Activated CD8-positive, alpha-beta T cell treated with anti-CD3 and anti-CD28 coated beads, Interleukin-2, amount 10 ng/mL, durations not matched to agents 7 days and 5 days (primary cell): ENCODE measurements around the gene G2E3. TPM values are rescaled to one million over a fixed set of nuclear protein-coding genes. Genes with fewer than 3 reads are reported as not detected.

Source experiments
- ATAC-seq: fragments of 150-1000 bp; cut with Tn5 transposase; one replicate; pipeline ENCODE4 v1.10.0; 2021; ENCODE audit warnings: moderate library complexity
- CTCF ChIA-PET: fragments of 350-600 bp; sonication (Branson Sonifier 250); formaldehyde crosslinking; loops from one replicate; lab custom pipeline; 2021; ENCODE audit warnings: antibody characterized with exemption; lab: Charles Lee
- POLR2A ChIA-PET: fragments of 350-600 bp; sonication (Branson Sonifier 250); formaldehyde crosslinking; loops from one replicate; lab custom pipeline; 2021; ENCODE audit warnings: antibody characterized with exemption; lab: Charles Lee
- DNase-seq: peaks from one replicate; pipeline ENCODE4 v3.0.0-alpha.2; 2020
- H3K27ac Mint-ChIP-seq: one replicate; pipeline ENCODE4 v1.8.0; 2021; ENCODE audit warnings: mild to moderate bottlenecking, mixed read lengths
- H3K27me3 Mint-ChIP-seq: one replicate; pipeline ENCODE4 v1.8.0; 2021; ENCODE audit warnings: low read depth, mixed read lengths
- H3K36me3 Mint-ChIP-seq: one replicate; pipeline ENCODE4 v1.8.0; 2021; ENCODE audit warnings: low read depth, mixed read lengths
- H3K4me1 Mint-ChIP-seq: one replicate; pipeline ENCODE4 v1.8.0; 2021; ENCODE audit warnings: low read depth, mixed read lengths
- H3K4me3 Mint-ChIP-seq: one replicate; pipeline ENCODE4 v1.8.0; 2021; ENCODE audit warnings: mild to moderate bottlenecking, mixed read lengths
- H3K9me3 Mint-ChIP-seq: one replicate; pipeline ENCODE4 v1.8.0; 2022; ENCODE audit warnings: mixed read lengths; ENCODE audit not compliant: insufficient read depth
- total RNA-seq, 2 experiments: library from RNA; stranded (reverse); gene quantifications; one replicate each; pipeline ENCODE4 v1.2.3, GENCODE V29; 2021

Gene G2E3
- 10 to 100 TPM; 38.9 to 46.6 TPM for total RNA-seq

- H3K27ac Mint-ChIP-seq: peak within 1 kb of the TSS; percentile 100
- H3K4me1 Mint-ChIP-seq: peaks cover 26% of the 10 kb centered on the region
- H3K9me3 Mint-ChIP-seq: no peaks in the 10 kb centered on the region
- H3K27me3 Mint-ChIP-seq: peaks cover 4% of the 10 kb centered on the region
- peaks cover 33% of the 10 kb centered on the region for H3K36me3 Mint-ChIP-seq
- peak within 1 kb of the TSS; percentile 100 for H3K4me3 Mint-ChIP-seq
- ChIA-PET POLR2A (interaction anchor here (0.6 to 4.5 kb wide), 7 partner anchors 9 to 1012 kb away, joined by 3 to 23 read pairs (median 3); partner anchors contain the start of genes SCFD1 and STRN3), CTCF (interaction anchor here (0.8 kb wide), 1 partner anchor 64 kb away, joined by 3 read pairs; no protein-coding TSS in a partner anchor)
- peak; percentile 99 for ATAC-seq
- DNase-seq: peak; percentile 92
These were observed at the start of gene G2E3 for GRCh38 chr14:30558675-30559555. Gene G2E3, plus strand, starts transcription at chr14:30559158. Its CDS starts 21,922 bp downstream, at chr14:30581080.

GRCh38 chr14:30517737-30518136 is 41.2 kb upstream of the G2E3 start:
- ChIA-PET POLR2A (no interaction called here), CTCF (no interaction called here)
- peaks cover 19% of the 10 kb centered on the region for H3K27me3 Mint-ChIP-seq
- no peak overlapping the region for H3K4me3 Mint-ChIP-seq
- H3K4me1 Mint-ChIP-seq: peaks cover 6% of the 10 kb centered on the region
- ATAC-seq (no peak), DNase-seq (no peak)
- no peaks in the 10 kb centered on the region for H3K9me3 Mint-ChIP-seq
- H3K27ac Mint-ChIP-seq: no peak overlapping the region
- H3K36me3 Mint-ChIP-seq: no peaks in the 10 kb centered on the region

GRCh38 chr14:30518867-30519560 is 39.9 kb upstream of the G2E3 start:
- no peak for DNase-seq
- no peaks in the 10 kb centered on the region for H3K9me3 Mint-ChIP-seq
- peaks cover 6% of the 10 kb centered on the region for H3K4me1 Mint-ChIP-seq
- ATAC-seq: no peak
- H3K27ac Mint-ChIP-seq: no peak overlapping the region
- ChIA-PET POLR2A (no interaction called here), CTCF (interaction anchor here (0.6 to 4.4 kb wide), 4 partner anchors 10 to 1137 kb away, joined by 3 to 46 read pairs (median 3); no protein-coding TSS in a partner anchor)
- no peak overlapping the region for H3K4me3 Mint-ChIP-seq
- H3K36me3 Mint-ChIP-seq: no peaks in the 10 kb centered on the region
- peaks cover 15% of the 10 kb centered on the region for H3K27me3 Mint-ChIP-seq

GRCh38 chr14:30519961-30520360 is 39.0 kb upstream of the G2E3 start:
- H3K9me3 Mint-ChIP-seq: no peaks in the 10 kb centered on the region
- no peaks in the 10 kb centered on the region for H3K36me3 Mint-ChIP-seq
- ChIA-PET POLR2A (interaction anchor here (0.6 kb wide), 1 partner anchor 834 kb away, joined by 3 read pairs; no protein-coding TSS in a partner anchor), CTCF (interaction anchor here (0.6 to 4.4 kb wide), 4 partner anchors 9 to 250 kb away, joined by 3 to 46 read pairs (median 4); no protein-coding TSS in a partner anchor)
- peaks cover 6% of the 10 kb centered on the region for H3K4me1 Mint-ChIP-seq
- no peak for DNase-seq
- H3K27ac Mint-ChIP-seq: no peak overlapping the region
- no peak for ATAC-seq
- H3K4me3 Mint-ChIP-seq: no peak overlapping the region
- peaks cover 11% of the 10 kb centered on the region for H3K27me3 Mint-ChIP-seq

GRCh38 chr14:30520536-30520935 is 38.4 kb upstream of the G2E3 start:
- H3K27ac Mint-ChIP-seq: no peak overlapping the region
- ChIA-PET POLR2A (interaction anchor here (0.5 kb wide), 1 partner anchor 282 kb away, joined by 3 read pairs; no protein-coding TSS in a partner anchor), CTCF (interaction anchor here (0.9 to 4.4 kb wide), 4 partner anchors 32 to 250 kb away, joined by 3 to 46 read pairs (median 4); no protein-coding TSS in a partner anchor)
- DNase-seq (no peak), ATAC-seq (no peak)
- peaks cover 10% of the 10 kb centered on the region for H3K27me3 Mint-ChIP-seq
- no peaks in the 10 kb centered on the region for H3K36me3 Mint-ChIP-seq
- H3K4me3 Mint-ChIP-seq: no peak overlapping the region
- no peaks in the 10 kb centered on the region for H3K9me3 Mint-ChIP-seq
- peaks cover 6% of the 10 kb centered on the region for H3K4me1 Mint-ChIP-seq

- ChIA-PET POLR2A (no interaction called here), CTCF (interaction anchor here (0.7 to 4.4 kb wide), 14 partner anchors 9 to 252 kb away, joined by 3 to 46 read pairs (median 3); no protein-coding TSS in a partner anchor)
- Mint-ChIP-seq H3K4me3 (no peak overlapping the region), H3K27me3 (peaks cover 5% of the 10 kb centered on the region), H3K4me1 (peaks cover 6% of the 10 kb centered on the region), H3K36me3 (no peaks in the 10 kb centered on the region), H3K27ac (no peak overlapping the region), H3K9me3 (no peaks in the 10 kb centered on the region)
- DNase-seq: no peak
- ATAC-seq: no peak
These were observed 36.8 kb upstream of the G2E3 start for GRCh38 chr14:30521899-30522736.

- ChIA-PET CTCF (no interaction called here), POLR2A (interaction anchor here (1.0 kb wide), 1 partner anchor 96 kb away, joined by 3 read pairs; no protein-coding TSS in a partner anchor)
- Mint-ChIP-seq H3K27me3 (peaks cover 1% of the 10 kb centered on the region), H3K9me3 (no peaks in the 10 kb centered on the region), H3K4me1 (peaks cover 6% of the 10 kb centered on the region), H3K36me3 (no peaks in the 10 kb centered on the region), H3K27ac (no peak overlapping the region), H3K4me3 (no peak overlapping the region)
- no peak for DNase-seq
- ATAC-seq: no peak
These were observed 33.1 kb upstream of the G2E3 start for GRCh38 chr14:30525833-30526232.

GRCh38 chr14:30527196-30527595 is 31.8 kb upstream of the G2E3 start:
- ATAC-seq: no peak
- no peak overlapping the region for H3K27ac Mint-ChIP-seq

GRCh38 chr14:30528119-30528518 is 30.8 kb upstream of the G2E3 start:
- Mint-ChIP-seq H3K9me3 (no peaks in the 10 kb centered on the region), H3K4me1 (no peaks in the 10 kb centered on the region), H3K36me3 (no peaks in the 10 kb centered on the region), H3K27me3 (peaks cover 1% of the 10 kb centered on the region), H3K4me3 (no peak overlapping the region), H3K27ac (no peak overlapping the region)
- DNase-seq: no peak
- CTCF ChIA-PET: interaction anchor here (0.9 kb wide), 1 partner anchor 9 kb away, joined by 3 read pairs; no protein-coding TSS in a partner anchor
- ATAC-seq: no peak
- POLR2A ChIA-PET: no interaction called here

More at GRCh38 chr14:30527196-30527595, 31.8 kb upstream of the G2E3 start:
- Mint-ChIP-seq H3K9me3 (no peaks in the 10 kb centered on the region), H3K36me3 (no peaks in the 10 kb centered on the region), H3K4me1 (peaks cover 2% of the 10 kb centered on the region), H3K4me3 (no peak overlapping the region), H3K27me3 (peaks cover 1% of the 10 kb centered on the region)
- ChIA-PET CTCF (no interaction called here), POLR2A (no interaction called here)
- no peak for DNase-seq

GRCh38 chr14:30528778-30529642 is 29.9 kb upstream of the G2E3 start:
- POLR2A ChIA-PET: no interaction called here
- no peak overlapping the region for H3K27ac Mint-ChIP-seq
- CTCF ChIA-PET: interaction anchor here (0.9 kb wide), 1 partner anchor 10 kb away, joined by 3 read pairs; no protein-coding TSS in a partner anchor
- no peak overlapping the region for H3K4me3 Mint-ChIP-seq
- H3K36me3 Mint-ChIP-seq: no peaks in the 10 kb centered on the region
- DNase-seq: no peak
- H3K9me3 Mint-ChIP-seq: no peaks in the 10 kb centered on the region
- H3K27me3 Mint-ChIP-seq: peaks cover 1% of the 10 kb centered on the region
- H3K4me1 Mint-ChIP-seq: no peaks in the 10 kb centered on the region
- ATAC-seq: no peak
